Spleen (tissue), 7 donors: Measurements from ENCODE around the gene SAT2.
A peak's percentile ranks its signal among the peaks of the same experiment; 100 is the strongest.

ENCODE experiments used
- CTCF ChIP-seq, 11 experiments: fragments of 200-600 bp in 7 of 11; fragments of 450-650 bp in 4 of 11; sonication (generic) in 4 of 11; IDR thresholded peaks in 8 of 11; conservative IDR thresholded peaks in 3 of 11; 1 replicate in 7 of 11; 2 replicates in 4 of 11; pipeline versions ENCODE4 v1.4.0 to v1.8.0; 2016 to 2021; ENCODE audit warnings: antibody characterized with exemption in 11 of 11, inconsistent platforms in 4 of 11, mild to moderate bottlenecking in 1 of 11
- POLR2AphosphoS5 ChIP-seq, 3 donors: sonication (generic); formaldehyde crosslinking; IDR thresholded peaks; one replicate each; pipeline ENCODE4 v1.5.1; 2017; ENCODE audit warnings: antibody characterized with exemption in 3 of 3
- donor health status: DM: no; HTN: no; CAD: no; lungs with moderate emphysema.
- donor health status: DM: no; HTN: no; CAD: no.
- donor health status: DM: no; HTN: no; CAD: no.

- TF ChIP-seq CTCF (IDR thresholded peaks at IDR 0.05 in 8 of 11, conservative IDR thresholded peaks at IDR 0.05 in 3 of 11) (no peak), POLR2AphosphoS5 (IDR thresholded peaks at IDR 0.05) (peak in 1 of 3 donors; percentile 10)
Observed at GRCh38 chr17:7579834-7580603, 47.6 kb downstream of the SAT2 start.
